Caco-2 (cell line): Measurements from ENCODE around the gene RHEX. TPM values are rescaled to one million over a fixed set of nuclear protein-coding genes. Genes with fewer than 3 reads are reported as not detected.

ENCODE experiments used
- BruUV-seq: library from RNA; stranded (reverse); fragments of 400-500 nt; replicated peaks from 2 replicates; lab custom pipeline; 2021; lab: Mats Ljungman, UMichigan
- CTCF ChIA-PET: fragments of 300-600 bp; sonication (Branson Sonifier 250); formaldehyde crosslinking; loops from one replicate; lab custom pipeline; 2022; ENCODE audit warnings: antibody characterized with exemption; lab: Charles Lee
- POLR2A ChIA-PET: fragments of 300-600 bp; sonication (Branson Sonifier 250); formaldehyde crosslinking; loops from one replicate; lab custom pipeline; 2022; ENCODE audit warnings: antibody characterized with exemption; lab: Charles Lee
- DNase-seq, 2 experiments: peaks; one replicate each; pipeline versions ENCODE4 v3.0.0 to v3.0.0-alpha.2; 2020 to 2022
- H3K27me3 ChIP-seq: replicated peaks from 2 replicates; pipeline ENCODE4 v1.6.0; 2011; ENCODE audit warnings: low read length; ENCODE audit not compliant: control insufficient read depth, insufficient read depth
- H3K36me3 ChIP-seq: 2 replicates; pipeline ENCODE4 v1.5.1; 2011; ENCODE audit warnings: low read length; ENCODE audit not compliant: control insufficient read depth, insufficient read depth
- H3K4me1 ChIP-seq: fragments of 250-450 bp; sonication (Bioruptor Pico); 2 replicates; pipeline ENCODE4 v1.5.1; 2020; ENCODE audit warnings: mild to moderate bottlenecking
- H3K4me3 ChIP-seq: 2 replicates; pipeline ENCODE4 v1.5.1; 2011; ENCODE audit warnings: low read depth, mild to moderate bottlenecking, control low read depth, low read length
- H3K9me3 ChIP-seq: fragments of 250-450 bp; sonication (Bioruptor Pico); 2 replicates; pipeline ENCODE4 v1.5.1; 2020; ENCODE audit warnings: mild to moderate bottlenecking, moderate library complexity
- H3K27ac Mint-ChIP-seq: one replicate; pipeline ENCODE4 v1.8.0; 2022; ENCODE audit warnings: mixed read lengths; ENCODE audit not compliant: unreplicated experiment
- H3K27me3 Mint-ChIP-seq: one replicate; pipeline ENCODE4 v1.8.0; 2022; ENCODE audit warnings: mixed read lengths; ENCODE audit not compliant: insufficient read depth, unreplicated experiment
- H3K36me3 Mint-ChIP-seq: one replicate; pipeline ENCODE4 v1.8.0; 2022; ENCODE audit warnings: mild to moderate bottlenecking, mixed read lengths; ENCODE audit not compliant: insufficient read depth, unreplicated experiment
- H3K4me1 Mint-ChIP-seq: one replicate; pipeline ENCODE4 v1.8.0; 2022; ENCODE audit warnings: low read depth, mixed read lengths; ENCODE audit not compliant: unreplicated experiment
- H3K4me3 Mint-ChIP-seq: one replicate; pipeline ENCODE4 v1.8.0; 2022; ENCODE audit warnings: mild to moderate bottlenecking, moderate library complexity, mixed read lengths; ENCODE audit not compliant: unreplicated experiment
- H3K9me3 Mint-ChIP-seq: one replicate; pipeline ENCODE4 v1.8.0; 2022; ENCODE audit warnings: mixed read lengths; ENCODE audit not compliant: unreplicated experiment
- CTCF ChIP-seq, 2 experiments: fragments of 200-600 bp in 1 of 2; IDR thresholded peaks; 1 replicate in 1 of 2; 2 replicates in 1 of 2; pipeline versions ENCODE4 v1.5.1 to v1.8.0; 2011 to 2022; ENCODE audit warnings: antibody characterized with exemption in 1 of 2, control low read depth in 1 of 2, inconsistent platforms in 1 of 2, low read depth in 1 of 2, low read length in 1 of 2, mild to moderate bottlenecking in 1 of 2, moderate library complexity in 1 of 2; ENCODE audit not compliant: insufficient read depth in 1 of 2, severe bottlenecking in 1 of 2, unreplicated experiment in 1 of 2
- intact Hi-C: fragments of 100-400 bp; cut with micrococcal nuclease; formaldehyde crosslinking; loops from one replicate; pipeline ENCODE4 v1.10.0; 2022; ENCODE audit not compliant: unreplicated experiment
- total RNA-seq: library from RNA; stranded (reverse); gene quantifications from 2 replicates; pipeline ENCODE4 v1.2.3, GENCODE V29; 2022

RHEX gene
- total RNA-seq, 1 experiment from 2014 or later, result not detected

- ChIA-PET POLR2A (no interaction called here), CTCF (interaction anchor here (0.9 to 1.2 kb wide), 3 partner anchors 78 to 125 kb away, joined by 3 to 5 read pairs (median 4); no protein-coding TSS in a partner anchor)
- no peaks in the 10 kb centered on the region for H3K9me3 Mint-ChIP-seq
- TF ChIP-seq CTCF (IDR thresholded peaks at IDR 0.05; ENCODE audit: insufficient read depth in 1 of 2, low read depth in 1 of 2, low read length in 1 of 2, severe bottlenecking in 1 of 2, unreplicated experiment in 1 of 2), result no peak
- no peaks in the 10 kb centered on the region for H3K36me3 ChIP-seq
- peaks cover 4% of the 10 kb centered on the region for H3K27me3 Mint-ChIP-seq
- DNase-seq, result no peak
- H3K27me3 ChIP-seq, result no peaks in the 10 kb centered on the region
- H3K9me3 ChIP-seq, result no peaks in the 10 kb centered on the region
- H3K4me3 Mint-ChIP-seq, result no peak overlapping the region
- H3K4me1 ChIP-seq, result no peaks in the 10 kb centered on the region
- no peak overlapping the region for H3K4me3 ChIP-seq
- H3K27ac Mint-ChIP-seq, result no peak overlapping the region
- BruUV-seq, result no TSS peak
- intact Hi-C loops, result no loop called here
- no peaks in the 10 kb centered on the region for H3K36me3 Mint-ChIP-seq
- no peaks in the 10 kb centered on the region for H3K4me1 Mint-ChIP-seq
Observed at GRCh38 chr1:206108635-206109034, 55.7 kb downstream of the RHEX start.

GRCh38 chr1:206109718-206110117 lies 56.7 kb downstream of the RHEX start:
- ChIA-PET CTCF (no interaction called here), POLR2A (no interaction called here)
- Histone ChIP-seq H3K4me1 (no peaks in the 10 kb centered on the region), H3K36me3 (no peaks in the 10 kb centered on the region), H3K4me3 (no peak overlapping the region), H3K27me3 (no peaks in the 10 kb centered on the region), H3K9me3 (no peaks in the 10 kb centered on the region)
- intact Hi-C loops, result no loop called here
- no peak overlapping the region for H3K27ac Mint-ChIP-seq
- H3K9me3 Mint-ChIP-seq, result no peaks in the 10 kb centered on the region
- H3K4me3 Mint-ChIP-seq, result no peak overlapping the region
- TF ChIP-seq CTCF (IDR thresholded peaks at IDR 0.05; ENCODE audit: insufficient read depth in 1 of 2, low read depth in 1 of 2, low read length in 1 of 2, severe bottlenecking in 1 of 2, unreplicated experiment in 1 of 2), result no peak
- H3K27me3 Mint-ChIP-seq, result peaks cover 6% of the 10 kb centered on the region
- H3K36me3 Mint-ChIP-seq, result no peaks in the 10 kb centered on the region
- no TSS peak for BruUV-seq
- DNase-seq, result no peak
- no peaks in the 10 kb centered on the region for H3K4me1 Mint-ChIP-seq

GRCh38 chr1:206110161-206110560 lies 57.2 kb downstream of the RHEX start:
- POLR2A ChIA-PET, result no interaction called here
- Histone ChIP-seq H3K4me1 (no peaks in the 10 kb centered on the region), H3K9me3 (no peaks in the 10 kb centered on the region), H3K4me3 (no peak overlapping the region), H3K36me3 (no peaks in the 10 kb centered on the region), H3K27me3 (no peaks in the 10 kb centered on the region)
- no TSS peak for BruUV-seq
- intact Hi-C loops, result no loop called here
- Mint-ChIP-seq H3K36me3 (no peaks in the 10 kb centered on the region), H3K27ac (no peak overlapping the region), H3K27me3 (peaks cover 7% of the 10 kb centered on the region), H3K4me3 (no peak overlapping the region), H3K4me1 (no peaks in the 10 kb centered on the region), H3K9me3 (no peaks in the 10 kb centered on the region)
- TF ChIP-seq CTCF (IDR thresholded peaks at IDR 0.05; ENCODE audit: insufficient read depth in 1 of 2, low read depth in 1 of 2, low read length in 1 of 2, severe bottlenecking in 1 of 2, unreplicated experiment in 1 of 2), result no peak
- no peak for DNase-seq
- CTCF ChIA-PET, result no interaction called here
